ENCODE data around the gene GRIA3. TPM values are rescaled to one million over a fixed set of nuclear protein-coding genes. Genes with fewer than 3 reads are reported as not detected.

GRIA3 gene
- total RNA-seq, 1 donor from 2014 or later, result 18.6 TPM

GRCh38 chrX:123422875-123423274, 238.8 kb downstream of the GRIA3 start:
- no peak for DNase-seq (ENCODE audit: low read depth)

GRCh38 chrX:123424546-123424945, 240.5 kb downstream of the GRIA3 start:
- Mint-ChIP-seq H3K9me3 (ENCODE audit: unreplicated experiment) (no peaks in the 10 kb centered on the region), H3K4me3 (ENCODE audit: unreplicated experiment) (no peak overlapping the region), H3K27ac (ENCODE audit: unreplicated experiment) (no peak overlapping the region), H3K36me3 (ENCODE audit: low read depth, unreplicated experiment) (no peaks in the 10 kb centered on the region), H3K4me1 (ENCODE audit: low read depth, unreplicated experiment) (peaks cover 12% of the 10 kb centered on the region), H3K27me3 (ENCODE audit: low read depth, unreplicated experiment) (no peaks in the 10 kb centered on the region)
- Histone ChIP-seq H3K36me3 (ENCODE audit: insufficient read depth, low read length) (no peaks in the 10 kb centered on the region), H2AFZ (ENCODE audit: low read depth, low read length) (no peak overlapping the region), H3K4me3 (ENCODE audit: insufficient read depth, low read depth, low read length) (no peak overlapping the region), H3K4me1 (ENCODE audit: insufficient read depth, low read length) (peaks cover 11% of the 10 kb centered on the region), H3K79me2 (ENCODE audit: insufficient read depth, low read length) (no peaks in the 10 kb centered on the region), H3K9me3 (ENCODE audit: insufficient read depth, low read depth, low read length) (no peaks in the 10 kb centered on the region), H3K27ac (ENCODE audit: low read depth, low read length) (peak overlapping the region; percentile 21), H3K27me3 (ENCODE audit: insufficient read depth, low read length) (no peaks in the 10 kb centered on the region), H4K20me1 (ENCODE audit: insufficient read depth, low read length) (no peaks in the 10 kb centered on the region), H3K4me2 (ENCODE audit: low read length) (peak overlapping the region; percentile 38), H3K9ac (ENCODE audit: low read length) (no peak overlapping the region)
- FAIRE-seq, result peak; percentile 99
- DNase-seq (ENCODE audit: low read depth), result peak; percentile 82
- no peak for TF ChIP-seq CTCF (IDR thresholded peaks at IDR 0.05; ENCODE audit: insufficient read depth, low read depth, low read length)

More at GRCh38 chrX:123422875-123423274, 238.8 kb downstream of the GRIA3 start:
- Histone ChIP-seq H3K4me3 (ENCODE audit: insufficient read depth, low read depth, low read length) (no peak overlapping the region), H3K4me2 (ENCODE audit: low read length) (no peak overlapping the region), H2AFZ (ENCODE audit: low read depth, low read length) (no peak overlapping the region), H3K9ac (ENCODE audit: low read length) (no peak overlapping the region), H3K27me3 (ENCODE audit: insufficient read depth, low read length) (no peaks in the 10 kb centered on the region), H3K27ac (ENCODE audit: low read depth, low read length) (no peak overlapping the region), H3K79me2 (ENCODE audit: insufficient read depth, low read length) (no peaks in the 10 kb centered on the region), H3K9me3 (ENCODE audit: insufficient read depth, low read depth, low read length) (no peaks in the 10 kb centered on the region), H4K20me1 (ENCODE audit: insufficient read depth, low read length) (no peaks in the 10 kb centered on the region), H3K36me3 (ENCODE audit: insufficient read depth, low read length) (no peaks in the 10 kb centered on the region), H3K4me1 (ENCODE audit: insufficient read depth, low read length) (peaks cover 11% of the 10 kb centered on the region)
- H3K36me3 Mint-ChIP-seq (ENCODE audit: low read depth, unreplicated experiment), result no peaks in the 10 kb centered on the region
- no peaks in the 10 kb centered on the region for H3K27me3 Mint-ChIP-seq (ENCODE audit: low read depth, unreplicated experiment)
- FAIRE-seq, result peak; percentile 94
- TF ChIP-seq EZH2 (IDR thresholded peaks at IDR 0.05; ENCODE audit: insufficient read depth, low read length) (no peak), CTCF (IDR thresholded peaks at IDR 0.05; ENCODE audit: insufficient read depth, low read depth, low read length) (peak; percentile 67)
- H3K27ac Mint-ChIP-seq (ENCODE audit: unreplicated experiment), result no peak overlapping the region
- H3K9me3 Mint-ChIP-seq (ENCODE audit: unreplicated experiment), result no peaks in the 10 kb centered on the region
- no peak overlapping the region for H3K4me3 Mint-ChIP-seq (ENCODE audit: unreplicated experiment)
- H3K4me1 Mint-ChIP-seq (ENCODE audit: low read depth, unreplicated experiment), result peaks cover 12% of the 10 kb centered on the region

GRCh38 chrX:123425471-123425870, 241.4 kb downstream of the GRIA3 start:
- Histone ChIP-seq H3K9ac (ENCODE audit: low read length) (no peak overlapping the region), H3K4me1 (ENCODE audit: insufficient read depth, low read length) (peaks cover 11% of the 10 kb centered on the region), H2AFZ (ENCODE audit: low read depth, low read length) (no peak overlapping the region), H3K4me3 (ENCODE audit: insufficient read depth, low read depth, low read length) (no peak overlapping the region), H3K79me2 (ENCODE audit: insufficient read depth, low read length) (no peaks in the 10 kb centered on the region), H3K27ac (ENCODE audit: low read depth, low read length) (no peak overlapping the region), H3K4me2 (ENCODE audit: low read length) (peak overlapping the region; percentile 41), H3K27me3 (ENCODE audit: insufficient read depth, low read length) (no peaks in the 10 kb centered on the region), H4K20me1 (ENCODE audit: insufficient read depth, low read length) (no peaks in the 10 kb centered on the region), H3K36me3 (ENCODE audit: insufficient read depth, low read length) (no peaks in the 10 kb centered on the region), H3K9me3 (ENCODE audit: insufficient read depth, low read depth, low read length) (no peaks in the 10 kb centered on the region)
- H3K9me3 Mint-ChIP-seq (ENCODE audit: unreplicated experiment), result no peaks in the 10 kb centered on the region
- FAIRE-seq, result peak; percentile 95
- H3K27ac Mint-ChIP-seq (ENCODE audit: unreplicated experiment), result peak overlapping the region; percentile 62
- H3K4me1 Mint-ChIP-seq (ENCODE audit: low read depth, unreplicated experiment), result peaks cover 12% of the 10 kb centered on the region
- no peaks in the 10 kb centered on the region for H3K27me3 Mint-ChIP-seq (ENCODE audit: low read depth, unreplicated experiment)
- DNase-seq (ENCODE audit: low read depth), result no peak
- no peak for TF ChIP-seq CTCF (IDR thresholded peaks at IDR 0.05; ENCODE audit: insufficient read depth, low read depth, low read length)
- no peak for TF ChIP-seq EZH2 (IDR thresholded peaks at IDR 0.05; ENCODE audit: insufficient read depth, low read length)
- no peak overlapping the region for H3K4me3 Mint-ChIP-seq (ENCODE audit: unreplicated experiment)
- H3K36me3 Mint-ChIP-seq (ENCODE audit: low read depth, unreplicated experiment), result no peaks in the 10 kb centered on the region
